Fibroblast of pulmonary artery (primary cell): Measurements from ENCODE around the gene SULT1B1.

Experiments
- DNase-seq: peaks from one replicate; pipeline ENCODE4 v3.0.0-alpha.2; 2010; ENCODE audit warnings: low read depth
- H3K4me3 ChIP-seq: replicated peaks from 2 replicates; pipeline ENCODE4 v1.5.1; 2011; ENCODE audit warnings: low read depth, mild to moderate bottlenecking, control low read depth, low read length, moderate library complexity
- TF ChIP-seq, protein P1 (sequence below): IDR thresholded peaks from 2 replicates; pipeline ENCODE4 v1.5.1; 2011; ENCODE audit warnings: mild to moderate bottlenecking, control low read depth, low read length, inconsistent platforms; ENCODE audit errors: missing control alignments

The SULT1B1 gene

DNA sequence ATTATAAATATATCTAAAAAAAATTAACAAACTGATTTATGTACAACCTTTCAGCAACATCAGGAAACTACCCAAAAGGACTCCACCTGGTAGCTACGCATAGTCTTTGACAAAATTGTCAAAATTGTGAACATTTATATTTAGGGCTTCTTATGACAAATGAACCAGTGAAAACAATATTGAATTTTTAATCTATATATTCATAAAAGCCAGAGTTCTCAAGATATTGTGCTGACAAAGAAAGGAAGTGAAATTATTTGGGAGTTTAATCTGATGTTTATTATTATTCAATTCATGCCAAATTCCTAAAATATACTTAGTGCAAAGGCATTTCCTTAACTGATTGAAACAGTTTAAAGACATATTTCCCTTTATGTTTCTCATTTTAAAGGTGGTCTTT is 5.3 kb upstream of the SULT1B1 start:
- DNase-seq: no peak
- H3K4me3 ChIP-seq: no peak overlapping the region
- TF ChIP-seq, protein P1, sequence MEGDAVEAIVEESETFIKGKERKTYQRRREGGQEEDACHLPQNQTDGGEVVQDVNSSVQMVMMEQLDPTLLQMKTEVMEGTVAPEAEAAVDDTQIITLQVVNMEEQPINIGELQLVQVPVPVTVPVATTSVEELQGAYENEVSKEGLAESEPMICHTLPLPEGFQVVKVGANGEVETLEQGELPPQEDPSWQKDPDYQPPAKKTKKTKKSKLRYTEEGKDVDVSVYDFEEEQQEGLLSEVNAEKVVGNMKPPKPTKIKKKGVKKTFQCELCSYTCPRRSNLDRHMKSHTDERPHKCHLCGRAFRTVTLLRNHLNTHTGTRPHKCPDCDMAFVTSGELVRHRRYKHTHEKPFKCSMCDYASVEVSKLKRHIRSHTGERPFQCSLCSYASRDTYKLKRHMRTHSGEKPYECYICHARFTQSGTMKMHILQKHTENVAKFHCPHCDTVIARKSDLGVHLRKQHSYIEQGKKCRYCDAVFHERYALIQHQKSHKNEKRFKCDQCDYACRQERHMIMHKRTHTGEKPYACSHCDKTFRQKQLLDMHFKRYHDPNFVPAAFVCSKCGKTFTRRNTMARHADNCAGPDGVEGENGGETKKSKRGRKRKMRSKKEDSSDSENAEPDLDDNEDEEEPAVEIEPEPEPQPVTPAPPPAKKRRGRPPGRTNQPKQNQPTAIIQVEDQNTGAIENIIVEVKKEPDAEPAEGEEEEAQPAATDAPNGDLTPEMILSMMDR: no peak

DNA sequence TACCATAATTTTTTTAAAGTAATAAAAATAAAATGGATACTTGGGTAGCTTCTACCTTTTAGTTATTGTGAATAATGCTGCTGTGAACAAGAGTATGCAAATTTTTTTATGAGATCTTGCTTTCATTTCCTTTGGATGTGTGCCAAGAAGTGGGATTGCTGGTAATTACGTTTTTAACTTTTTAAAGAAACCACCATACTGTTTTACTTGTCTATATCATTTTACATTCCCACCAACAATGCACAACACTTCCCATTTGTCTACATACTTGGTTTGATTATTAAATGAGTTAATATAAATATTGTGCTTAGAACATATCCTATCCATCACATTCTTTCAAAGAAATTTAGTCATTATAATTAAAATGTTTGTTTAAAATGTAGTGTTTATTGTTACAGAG is 3.9 kb upstream of the SULT1B1 start:
- no peak overlapping the region for H3K4me3 ChIP-seq
- TF ChIP-seq, protein P1: no peak
- DNase-seq: peak; percentile 52

DNA sequence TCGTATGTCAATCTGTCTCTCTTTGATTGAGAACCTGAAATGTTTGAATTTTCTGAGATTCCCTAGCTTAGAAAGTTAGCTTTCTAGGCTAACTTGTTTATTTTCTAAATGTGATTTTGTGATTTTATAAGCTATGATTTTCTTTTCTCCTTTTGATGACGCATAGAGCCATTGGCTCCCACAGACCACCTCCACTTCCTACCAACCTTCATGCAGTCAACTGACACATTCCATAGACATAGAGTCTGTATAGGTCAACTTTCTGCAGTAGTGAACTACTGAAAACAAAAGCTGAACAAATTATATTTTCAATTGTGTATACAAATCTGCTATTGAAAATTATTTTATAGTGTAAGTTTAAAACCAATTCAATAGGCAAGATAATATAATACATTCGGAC is 2.8 kb upstream of the SULT1B1 start:
- TF ChIP-seq, protein P1: no peak
- DNase-seq: no peak
- no peak overlapping the region for H3K4me3 ChIP-seq

DNA sequence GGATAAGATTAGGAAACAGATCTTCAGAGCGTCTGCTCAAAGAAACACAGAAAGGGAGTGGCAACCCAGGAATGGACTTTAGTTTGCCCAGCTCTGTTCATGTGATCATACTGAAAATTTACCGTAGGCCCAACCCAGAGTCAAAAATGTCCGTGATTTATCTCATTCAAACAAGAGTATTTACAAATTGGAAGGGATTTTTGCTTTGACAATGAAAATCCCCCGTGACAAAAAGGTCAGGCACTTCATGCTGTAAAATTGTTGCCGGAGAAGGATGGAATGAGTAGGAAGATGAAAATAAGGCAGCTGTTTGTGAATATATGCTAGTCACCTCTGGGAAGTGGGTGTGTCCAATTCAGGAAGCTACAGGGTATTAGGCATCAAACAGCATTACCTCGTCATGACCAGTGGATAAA is 1.2 kb downstream of the SULT1B1 start:
- TF ChIP-seq, protein P1: no peak
- DNase-seq: no peak
- H3K4me3 ChIP-seq: peak overlapping the region; percentile 23

DNA sequence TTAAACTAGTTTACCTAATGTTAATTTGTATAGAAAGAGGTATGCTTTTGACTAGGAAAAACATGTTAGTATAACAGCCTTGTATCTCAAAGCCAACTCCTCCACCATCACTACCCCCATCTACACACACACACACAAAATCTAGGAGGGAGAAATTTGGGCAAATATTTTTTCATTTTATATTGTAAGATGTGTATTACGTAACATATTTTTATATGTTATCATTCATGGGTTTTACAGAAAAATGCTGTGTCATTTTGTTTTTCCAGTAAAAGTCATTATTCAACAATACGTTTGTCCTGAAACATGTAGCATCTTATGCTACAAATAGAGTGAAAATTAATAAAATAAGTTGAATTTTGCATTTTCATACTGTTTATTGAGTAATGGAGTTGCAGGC is 3.0 kb downstream of the SULT1B1 start:
- H3K4me3 ChIP-seq: no peak overlapping the region
- DNase-seq: no peak
- TF ChIP-seq, protein P1: no peak

DNA sequence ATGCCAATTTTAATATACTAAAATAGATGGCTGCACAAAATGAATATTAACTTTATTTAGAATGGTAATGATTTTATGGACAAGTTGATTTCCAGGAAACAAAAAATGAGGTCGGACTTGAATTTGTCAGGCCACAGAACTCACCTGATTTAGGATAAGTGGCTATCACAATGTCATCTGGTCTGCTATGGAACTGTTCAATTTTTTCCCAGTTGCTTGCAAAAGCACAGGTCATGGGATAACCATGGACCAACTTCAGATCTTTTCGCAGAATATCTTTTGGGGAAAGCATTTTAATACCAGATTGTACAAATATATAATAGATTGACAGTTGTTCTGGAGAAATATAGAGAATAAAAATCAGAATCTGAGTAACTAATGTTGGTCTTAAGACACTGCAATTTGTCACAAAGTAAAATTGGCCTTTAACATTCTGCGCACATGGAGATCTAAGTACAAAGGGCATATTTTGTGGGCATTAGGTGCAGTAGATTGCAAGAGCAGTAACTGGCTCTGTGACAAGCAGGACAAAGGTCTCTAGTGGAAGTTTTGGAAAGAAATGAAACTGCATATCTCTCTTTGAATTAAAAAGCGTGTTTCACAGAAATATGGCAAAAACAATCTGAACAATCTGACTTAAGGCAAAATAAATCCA is 5.4 kb downstream of the SULT1B1 start:
- DNase-seq: no peak
- TF ChIP-seq, protein P1: no peak

DNA sequence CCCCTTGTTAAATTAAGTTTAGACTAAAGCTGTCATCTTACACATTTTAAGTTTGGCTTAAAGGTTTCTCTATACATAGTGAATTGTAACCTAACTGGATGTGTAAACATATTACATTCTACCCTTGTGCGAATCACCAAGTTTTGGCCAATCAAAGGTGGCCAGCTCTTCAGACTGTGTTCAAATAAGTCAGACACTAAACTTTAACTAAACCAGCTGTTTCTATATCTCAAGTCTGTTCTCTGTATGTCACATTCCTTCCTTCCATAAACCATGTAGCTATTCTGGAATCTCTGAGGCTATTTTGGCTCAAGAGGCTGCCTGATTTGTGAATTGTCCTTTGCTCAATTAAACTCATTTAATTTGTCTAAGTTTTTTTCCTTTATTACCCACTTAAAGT is 6.7 kb downstream of the SULT1B1 start:
- DNase-seq: no peak
- H3K4me3 ChIP-seq: no peak overlapping the region

More for the DNA sequence above, 5.4 kb downstream of the SULT1B1 start:
- no peak overlapping the region for H3K4me3 ChIP-seq

More for the DNA sequence above, 6.7 kb downstream of the SULT1B1 start:
- TF ChIP-seq, protein P1: no peak
